ENCODE measurements around the gene SCAF8.

The SCAF8 gene

GRCh38 chr6:154842833-154843232, 109.6 kb downstream of the SCAF8 start:
- no peak for DNase-seq

GRCh38 chr6:154847318-154847717, 114.1 kb downstream of the SCAF8 start:
- DNase-seq: no peak

- no peak for DNase-seq
These were observed 115.4 kb downstream of the SCAF8 start for GRCh38 chr6:154848580-154848979.

GRCh38 chr6:154849475-154849874, 116.3 kb downstream of the SCAF8 start:
- no peak for DNase-seq

- no peak for DNase-seq
These were observed 119.5 kb downstream of the SCAF8 start for GRCh38 chr6:154852687-154853086.

GRCh38 chr6:154857529-154857928, 124.3 kb downstream of the SCAF8 start:
- no peak for DNase-seq

GRCh38 chr6:154861825-154862224, 128.6 kb downstream of the SCAF8 start:
- no peak for DNase-seq

- no peak for DNase-seq
These were observed 129.3 kb downstream of the SCAF8 start for GRCh38 chr6:154862536-154862935.

GRCh38 chr6:154864066-154864430, 130.8 kb downstream of the SCAF8 start:
- DNase-seq: no peak

- no peak for DNase-seq
These were observed 132.1 kb downstream of the SCAF8 start for GRCh38 chr6:154865291-154865690.

GRCh38 chr6:154868143-154868594, 135.0 kb downstream of the SCAF8 start:
- no peak for DNase-seq

GRCh38 chr6:154872542-154873114, 139.4 kb downstream of the SCAF8 start:
- DNase-seq: no peak

- DNase-seq: no peak
These were observed 140.3 kb downstream of the SCAF8 start for GRCh38 chr6:154873546-154873945.

- DNase-seq: no peak
These were observed 141.8 kb downstream of the SCAF8 start for GRCh38 chr6:154874773-154875592.

- DNase-seq: no peak
These were observed 143.5 kb downstream of the SCAF8 start for GRCh38 chr6:154876486-154877280.

GRCh38 chr6:154878871-154879491, 145.8 kb downstream of the SCAF8 start:
- DNase-seq: no peak

GRCh38 chr6:154882107-154882506, 148.9 kb downstream of the SCAF8 start:
- DNase-seq: no peak

Data from CD4-positive, alpha-beta T cell treated with Interleukin-15 for 1 hour (primary cell).